GM12872 (cell line): ENCODE results near the gene DYNC1I2.

Experiments
- CTCF ChIP-seq: IDR thresholded peaks from 3 replicates; pipeline ENCODE4 v1.5.1; 2011; ENCODE audit warnings: low read depth, mild to moderate bottlenecking, low read length, moderate library complexity; ENCODE audit not compliant: insufficient read depth

Gene DYNC1I2

GRCh38 chr2:171762879-171763573, 75.8 kb downstream of the DYNC1I2 start:
- no peak for TF ChIP-seq CTCF

GRCh38 chr2:171763602-171764001, 76.3 kb downstream of the DYNC1I2 start:
- no peak for TF ChIP-seq CTCF

DNA sequence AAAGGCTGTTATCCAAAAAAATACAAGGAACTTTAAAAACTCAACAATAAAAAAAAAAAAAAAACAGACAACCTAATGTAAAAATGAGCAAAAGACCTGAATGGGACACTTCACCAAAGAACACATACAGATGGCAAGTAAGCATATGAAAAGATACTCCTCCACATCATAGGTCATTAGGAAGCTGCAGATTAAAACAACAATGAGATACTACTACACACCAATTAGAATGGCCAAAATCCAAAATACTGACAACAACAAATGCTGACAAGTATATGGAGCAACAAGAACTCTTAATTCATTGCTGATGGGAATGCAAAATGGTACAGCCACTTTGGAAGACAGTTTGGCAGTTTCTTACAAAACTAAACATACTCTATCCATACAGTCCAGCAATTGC, 84.2 kb downstream of the DYNC1I2 start:
- TF ChIP-seq CTCF = no peak

DNA sequence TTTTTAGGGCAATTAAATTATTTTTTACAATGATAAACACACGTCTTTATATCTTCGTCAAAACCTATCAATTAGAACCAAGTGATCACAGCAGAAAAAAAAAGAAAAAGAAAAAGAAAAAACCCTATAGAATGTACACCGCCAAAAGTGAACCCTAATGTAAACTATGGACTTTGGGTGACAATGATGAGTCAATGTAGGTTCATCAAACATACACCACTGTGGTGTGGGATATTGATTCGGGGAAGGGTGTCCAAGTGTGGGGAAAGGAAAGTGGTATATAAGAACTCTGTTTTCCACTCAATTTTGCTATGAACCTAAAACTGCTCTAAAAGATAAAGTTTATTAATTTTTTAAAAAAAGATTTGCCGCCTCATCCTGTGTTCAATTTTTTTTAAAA, 85.1 kb downstream of the DYNC1I2 start:
- no peak for TF ChIP-seq CTCF

DNA sequence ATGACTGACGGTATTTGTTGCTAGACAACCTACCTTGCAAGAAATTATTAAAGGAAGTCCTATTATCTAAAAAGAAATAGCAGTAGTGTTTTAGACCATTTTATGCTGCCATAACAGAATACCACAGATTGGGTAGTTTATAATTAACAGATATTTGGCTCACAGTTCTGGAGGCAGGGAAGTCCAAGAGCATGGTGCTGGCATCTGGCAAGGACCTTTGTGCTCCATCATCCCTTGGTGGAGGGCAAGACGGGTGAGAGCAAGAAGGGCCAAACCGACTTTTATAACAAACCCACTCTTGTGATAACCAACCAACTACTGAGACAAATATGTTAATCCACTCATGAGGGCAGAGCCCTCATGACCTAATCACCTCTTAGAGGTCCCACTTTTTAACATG, 91.2 kb downstream of the DYNC1I2 start:
- TF ChIP-seq CTCF = no peak

DNA sequence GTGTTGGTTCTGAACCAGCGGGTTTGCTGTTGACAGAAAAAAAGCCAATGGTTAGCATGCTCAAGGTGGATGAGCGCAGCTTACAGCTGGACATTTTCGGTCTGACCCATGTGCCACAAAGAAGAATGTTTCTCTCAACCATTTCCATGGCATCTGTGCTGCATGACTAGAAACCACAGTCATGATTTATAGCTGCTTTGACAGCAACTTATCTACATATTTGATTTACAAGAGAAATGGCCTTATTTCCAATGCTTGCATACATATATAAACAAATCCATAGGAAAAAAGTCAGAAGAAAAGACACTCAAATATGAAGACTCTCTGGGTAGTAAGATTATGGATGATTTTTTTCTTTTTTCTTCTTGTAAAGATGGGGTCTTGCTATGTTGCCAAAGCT, 98.2 kb downstream of the DYNC1I2 start:
- TF ChIP-seq CTCF = no peak

DNA sequence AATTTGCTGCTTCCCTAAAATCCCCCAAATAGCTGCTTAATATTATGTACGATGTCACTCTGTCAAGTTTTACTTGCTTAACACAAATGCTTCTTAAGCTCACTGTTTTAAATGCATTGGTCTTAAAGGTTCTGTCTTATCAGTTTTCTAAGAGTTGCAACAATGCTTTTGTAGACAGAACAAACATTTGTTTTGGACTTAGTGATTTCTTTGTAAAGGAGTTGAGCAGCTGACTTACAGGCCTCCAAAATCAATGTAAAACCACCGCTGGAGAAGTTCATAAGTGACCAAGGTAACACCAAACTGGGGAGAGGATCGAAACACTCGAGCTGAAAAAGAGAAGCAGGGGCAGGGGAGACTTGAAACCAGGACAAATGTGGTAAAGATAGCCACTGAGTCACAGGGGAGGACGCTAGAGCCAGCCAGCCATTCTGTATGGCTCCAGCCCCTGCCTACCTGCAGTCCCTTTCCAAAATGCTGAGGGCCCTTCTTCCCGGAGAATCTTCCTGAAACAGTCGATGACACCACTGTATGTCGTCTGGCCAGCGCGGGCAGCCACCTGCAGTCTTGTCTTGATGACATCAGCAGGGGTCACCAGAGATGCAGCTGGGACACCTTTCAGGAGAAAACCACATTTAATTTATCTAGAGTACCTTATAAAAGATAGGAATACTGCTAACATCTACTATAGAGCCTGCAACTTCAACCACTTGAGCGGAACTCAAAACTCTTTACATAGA, 100.2 kb downstream of the DYNC1I2 start:
- no peak for TF ChIP-seq CTCF
